NB4 (cell line): ENCODE measurements around the gene NTPCR.

Experiments used
- MYC ChIP-seq: IDR thresholded peaks from 2 replicates; pipeline ENCODE4 v1.6.1; 2011; ENCODE audit warnings: low read depth, low read length
- POLR2A ChIP-seq: IDR thresholded peaks from 2 replicates; pipeline ENCODE4 v1.6.1; 2011; ENCODE audit warnings: mild to moderate bottlenecking; ENCODE audit not compliant: insufficient read length; ENCODE audit errors: extremely low read depth
- TF ChIP-seq, protein P1 (sequence below): IDR thresholded peaks from one replicate; pipeline ENCODE4 v1.5.1; 2012; ENCODE audit warnings: low read depth, low read length
- TF ChIP-seq, protein P2 (sequence below): IDR thresholded peaks from 2 replicates; pipeline ENCODE4 v1.6.1; 2011; ENCODE audit warnings: low read depth, low read length

DNA sequence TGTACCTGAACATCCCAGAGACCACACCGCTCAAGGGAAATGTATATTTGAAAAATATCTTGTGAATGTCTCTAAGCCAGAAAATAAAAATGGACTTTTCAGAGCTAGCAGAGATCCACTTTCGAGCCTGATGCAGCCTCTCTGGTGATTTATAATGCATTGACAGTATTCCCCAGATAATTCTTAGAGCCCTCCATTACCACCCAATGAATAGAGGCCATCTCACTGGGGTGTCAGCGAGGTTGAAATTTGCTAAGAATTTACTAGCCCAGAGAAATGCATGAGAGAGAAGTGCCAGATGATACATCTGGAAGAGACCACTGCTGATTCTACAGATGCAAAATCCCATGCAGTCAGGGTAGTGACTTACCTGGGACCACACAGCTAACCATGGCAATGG lies 25.5 kb upstream of the NTPCR start:
- TF ChIP-seq, protein P1, sequence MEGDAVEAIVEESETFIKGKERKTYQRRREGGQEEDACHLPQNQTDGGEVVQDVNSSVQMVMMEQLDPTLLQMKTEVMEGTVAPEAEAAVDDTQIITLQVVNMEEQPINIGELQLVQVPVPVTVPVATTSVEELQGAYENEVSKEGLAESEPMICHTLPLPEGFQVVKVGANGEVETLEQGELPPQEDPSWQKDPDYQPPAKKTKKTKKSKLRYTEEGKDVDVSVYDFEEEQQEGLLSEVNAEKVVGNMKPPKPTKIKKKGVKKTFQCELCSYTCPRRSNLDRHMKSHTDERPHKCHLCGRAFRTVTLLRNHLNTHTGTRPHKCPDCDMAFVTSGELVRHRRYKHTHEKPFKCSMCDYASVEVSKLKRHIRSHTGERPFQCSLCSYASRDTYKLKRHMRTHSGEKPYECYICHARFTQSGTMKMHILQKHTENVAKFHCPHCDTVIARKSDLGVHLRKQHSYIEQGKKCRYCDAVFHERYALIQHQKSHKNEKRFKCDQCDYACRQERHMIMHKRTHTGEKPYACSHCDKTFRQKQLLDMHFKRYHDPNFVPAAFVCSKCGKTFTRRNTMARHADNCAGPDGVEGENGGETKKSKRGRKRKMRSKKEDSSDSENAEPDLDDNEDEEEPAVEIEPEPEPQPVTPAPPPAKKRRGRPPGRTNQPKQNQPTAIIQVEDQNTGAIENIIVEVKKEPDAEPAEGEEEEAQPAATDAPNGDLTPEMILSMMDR = no peak
- TF ChIP-seq, protein P2, sequence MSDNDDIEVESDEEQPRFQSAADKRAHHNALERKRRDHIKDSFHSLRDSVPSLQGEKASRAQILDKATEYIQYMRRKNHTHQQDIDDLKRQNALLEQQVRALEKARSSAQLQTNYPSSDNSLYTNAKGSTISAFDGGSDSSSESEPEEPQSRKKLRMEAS = no peak
- TF ChIP-seq POLR2A = no peak
- no peak for TF ChIP-seq MYC
